HG03432 (cell line): ENCODE measurements around the gene IGSF10.
A peak's percentile ranks its signal among the peaks of the same experiment; 100 is the strongest.

Experiments
- ATAC-seq: cut with Tn5 transposase; IDR thresholded peaks from one replicate; pipeline ENCODE4 v1.9.1; 2021; ENCODE audit warnings: mild to moderate bottlenecking, moderate library complexity; ENCODE audit not compliant: unreplicated experiment

Gene IGSF10

DNA sequence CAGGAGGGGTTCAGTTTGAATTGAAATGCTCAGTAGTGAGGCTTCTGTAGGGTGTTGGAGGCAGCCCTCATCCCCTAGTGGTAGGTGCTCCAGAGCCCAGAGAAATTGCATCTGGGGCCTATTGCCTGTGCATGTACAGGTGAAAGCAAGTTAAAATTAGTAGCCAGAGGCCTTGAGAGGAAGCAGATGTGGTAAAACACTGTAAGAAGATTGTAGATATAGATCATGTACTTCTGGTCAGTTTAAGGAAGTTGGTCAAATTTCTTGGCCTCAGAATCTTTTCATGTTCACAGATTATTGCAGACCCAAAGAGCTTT is 34.6 kb downstream of the IGSF10 start:
- ATAC-seq: peak; percentile 80

- ATAC-seq: peak; percentile 39
Measured at GRCh38 chr3:151425627-151426340, 35.1 kb downstream of the IGSF10 start.

- ATAC-seq: no peak
Measured at GRCh38 chr3:151423091-151423490, 37.8 kb downstream of the IGSF10 start.

GRCh38 chr3:151421938-151422337 is 38.9 kb downstream of the IGSF10 start:
- ATAC-seq: peak; percentile 53

DNA sequence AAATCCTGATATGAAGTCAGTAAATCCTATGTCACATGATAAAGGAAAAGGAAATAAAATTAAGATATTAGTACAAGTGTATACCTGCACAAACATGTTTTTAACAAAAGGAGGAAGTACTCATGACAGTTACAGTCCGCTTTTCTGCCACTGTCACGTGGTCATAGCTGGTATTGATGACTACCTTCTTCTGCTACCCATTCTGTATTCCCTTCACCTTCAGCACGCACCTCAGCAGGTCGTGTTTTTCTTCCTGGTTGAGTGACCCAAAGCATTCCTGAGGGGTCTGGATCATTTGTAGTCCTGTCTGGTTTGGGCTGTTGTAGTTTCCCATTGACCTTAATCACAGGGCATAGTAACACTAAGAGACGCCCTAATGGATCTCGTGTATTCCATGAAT is 41.1 kb downstream of the IGSF10 start:
- ATAC-seq: no peak

DNA sequence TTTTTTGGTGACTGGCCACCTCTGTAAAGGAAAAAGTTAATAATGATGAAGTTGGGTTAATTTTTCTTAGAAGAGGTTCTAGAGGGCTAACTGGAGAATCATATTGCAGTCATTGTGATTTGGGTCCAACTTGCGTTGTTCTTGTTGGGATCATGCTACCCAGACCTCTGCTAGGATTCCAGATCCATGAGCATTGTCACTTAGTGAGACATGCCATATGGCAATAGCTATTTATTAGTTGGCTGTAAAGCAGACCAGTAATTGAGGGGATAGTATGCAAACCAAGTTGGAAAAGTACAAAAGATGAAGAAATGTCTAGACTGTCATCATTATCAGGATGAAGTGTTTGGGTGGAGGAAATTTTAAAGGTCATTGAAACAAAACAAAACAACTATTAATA is 45.6 kb downstream of the IGSF10 start:
- ATAC-seq: no peak

GRCh38 chr3:151412989-151413388 is 47.9 kb downstream of the IGSF10 start:
- no peak for ATAC-seq
